GM18526 (cell line): ENCODE data around the gene SYNDIG1.

Experiments
- POLR2A ChIP-seq: IDR thresholded peaks from 3 replicates; pipeline ENCODE4 v1.6.1; 2011; ENCODE audit not compliant: insufficient read length; ENCODE audit errors: extremely low read depth

The SYNDIG1 gene

GRCh38 chr20:24617080-24617432 is 147.6 kb downstream of the SYNDIG1 start:
- no peak for TF ChIP-seq POLR2A

GRCh38 chr20:24617757-24618450 is 148.5 kb downstream of the SYNDIG1 start:
- TF ChIP-seq POLR2A: no peak

- no peak for TF ChIP-seq POLR2A
These were observed 149.3 kb downstream of the SYNDIG1 start for GRCh38 chr20:24618739-24619138.

GRCh38 chr20:24619212-24619611 is 149.8 kb downstream of the SYNDIG1 start:
- no peak for TF ChIP-seq POLR2A

- no peak for TF ChIP-seq POLR2A
These were observed 151.6 kb downstream of the SYNDIG1 start for GRCh38 chr20:24620937-24621519.

GRCh38 chr20:24622856-24623255 is 153.4 kb downstream of the SYNDIG1 start:
- no peak for TF ChIP-seq POLR2A

- TF ChIP-seq POLR2A: no peak
These were observed 157.9 kb downstream of the SYNDIG1 start for GRCh38 chr20:24627291-24627690.

- no peak for TF ChIP-seq POLR2A
These were observed 158.5 kb downstream of the SYNDIG1 start for GRCh38 chr20:24627926-24628325.

GRCh38 chr20:24628985-24629384 is 159.6 kb downstream of the SYNDIG1 start:
- TF ChIP-seq POLR2A: no peak

GRCh38 chr20:24629668-24630067 is 160.2 kb downstream of the SYNDIG1 start:
- TF ChIP-seq POLR2A: no peak

GRCh38 chr20:24630486-24631172 is 161.2 kb downstream of the SYNDIG1 start:
- TF ChIP-seq POLR2A: no peak

- no peak for TF ChIP-seq POLR2A
These were observed 161.7 kb downstream of the SYNDIG1 start for GRCh38 chr20:24631173-24631505.

- no peak for TF ChIP-seq POLR2A
These were observed 163.2 kb downstream of the SYNDIG1 start for GRCh38 chr20:24632581-24632980.

- no peak for TF ChIP-seq POLR2A
These were observed 163.6 kb downstream of the SYNDIG1 start for GRCh38 chr20:24633026-24633425.

- no peak for TF ChIP-seq POLR2A
These were observed 164.1 kb downstream of the SYNDIG1 start for GRCh38 chr20:24633521-24633920.

GRCh38 chr20:24634855-24635254 is 165.4 kb downstream of the SYNDIG1 start:
- no peak for TF ChIP-seq POLR2A
